Gastroesophageal sphincter (tissue), 4 donors: ENCODE measurements around the gene VPS26C. TPM values are rescaled to one million over a fixed set of nuclear protein-coding genes. Genes with fewer than 3 reads are reported as not detected.

Experiments used
- ATAC-seq: fragments of 150-250 bp; one replicate; pipeline ENCODE4 v1.9.1; 2016; ENCODE audit warnings: mild to moderate bottlenecking, moderate library complexity
- H3K27ac ChIP-seq, 4 donors: fragments of 200-600 bp; sonication (generic) in 3 of 4; 1 replicate in 3 of 4; 2 replicates in 1 of 4; pipeline ENCODE4 v1.5.1; 2016 to 2019
- H3K27me3 ChIP-seq: fragments of 200-600 bp; sonication (generic); one replicate; pipeline ENCODE4 v1.5.1; 2019
- H3K36me3 ChIP-seq, 2 donors: fragments of 200-600 bp; sonication (generic); one replicate each; pipeline ENCODE4 v1.5.1; 2019; ENCODE audit warnings: control low read depth in 1 of 2
- H3K4me1 ChIP-seq, 3 donors: fragments of 200-600 bp; sonication (generic); 1 replicate in 2 of 3; 2 replicates in 1 of 3; pipeline ENCODE4 v1.5.1; 2016 to 2019; ENCODE audit warnings: control low read depth in 2 of 3
- H3K4me3 ChIP-seq, 2 donors: fragments of 200-600 bp; sonication (generic); one replicate each; pipeline ENCODE4 v1.5.1; 2019; ENCODE audit warnings: mild to moderate bottlenecking in 1 of 2, moderate library complexity in 1 of 2
- H3K9me3 ChIP-seq, 3 donors: fragments of 200-600 bp; sonication (generic); one replicate each; pipeline ENCODE4 v1.5.1; 2017 to 2019; ENCODE audit warnings: control low read depth in 2 of 3
- CTCF ChIP-seq, 4 experiments: fragments of 200-600 bp in 2 of 4; fragments of 450-650 bp in 2 of 4; sonication (generic) in 1 of 4; IDR thresholded peaks; one replicate each; pipeline ENCODE4 v1.5.1; 2017 to 2019; ENCODE audit warnings: antibody characterized with exemption in 4 of 4, mild to moderate bottlenecking in 2 of 4, moderate library complexity in 2 of 4
- EP300 ChIP-seq: sonication (generic); formaldehyde crosslinking; IDR thresholded peaks from one replicate; pipeline ENCODE4 v1.6.1; 2017; ENCODE audit warnings: antibody characterized with exemption, mild to moderate bottlenecking
- POLR2A ChIP-seq, 2 donors: fragments of 450-650 bp; IDR thresholded peaks; one replicate each; pipeline ENCODE4 v1.6.1; 2017; ENCODE audit warnings: antibody characterized with exemption in 2 of 2, mild to moderate bottlenecking in 2 of 2, moderate library complexity in 1 of 2
- POLR2AphosphoS5 ChIP-seq: sonication (generic); formaldehyde crosslinking; IDR thresholded peaks from one replicate; pipeline ENCODE4 v1.6.1; 2017; ENCODE audit warnings: antibody characterized with exemption
- WGBS, 2 donors: methylation state at CpG; one replicate each; pipeline ENCODE4 v1.1.5; 2018; ENCODE audit warnings: low coverage in 1 of 2; 5-methylcytosine and 5-hydroxymethylcytosine counted together
- total RNA-seq, 4 donors: library from RNA; depleted of rRNA; stranded (reverse); fragments of >200 nt; gene quantifications; one replicate each; pipeline ENCODE4 v1.1.0, GENCODE V29; 2016

The VPS26C gene
- total RNA-seq, 4 donors from 2014 or later = 67.0 to 72.3 (median 68.4) TPM

GRCh38 chr21:37220981-37221664, 46.0 kb downstream of the VPS26C start:
- H3K4me3 ChIP-seq = peak overlapping the region; percentile 55 to 69
- H3K27ac ChIP-seq = peak overlapping the region; percentile 18 to 85 (median 77)
- TF ChIP-seq EP300 (no peak), POLR2A (IDR thresholded peaks at IDR 0.05) (peak; percentile 54 to 57), POLR2AphosphoS5 (peak; percentile 85), CTCF (IDR thresholded peaks at IDR 0.05) (peak in 2 of 4 experiments; percentile 20 to 69)
- no peaks in the 10 kb centered on the region for H3K27me3 ChIP-seq
- peaks cover 2 to 13% (median 6%) of the 10 kb centered on the region in 3 donors for H3K4me1 ChIP-seq
- 14 to 26% methylated on average over 8 to 19 of the region's 46 CpGs for WGBS, 2 donors
- ATAC-seq = peak; percentile 96
- no peaks in the 10 kb centered on the region for H3K9me3 ChIP-seq
- peaks cover 0 to 32% of the 10 kb centered on the region in 2 donors for H3K36me3 ChIP-seq

- Histone ChIP-seq H3K27ac (peak overlapping the region; percentile 18 to 85 (median 77)), H3K4me3 (peak overlapping the region; percentile 55 to 69), H3K36me3 (peaks cover 0 to 26% of the 10 kb centered on the region in 2 donors), H3K9me3 (no peaks in the 10 kb centered on the region), H3K27me3 (no peaks in the 10 kb centered on the region), H3K4me1 (peaks cover 2 to 13% (median 6%) of the 10 kb centered on the region in 3 donors)
- TF ChIP-seq CTCF (IDR thresholded peaks at IDR 0.05) (peak in 2 of 4 experiments; percentile 14 to 22), EP300 (no peak)
- ATAC-seq = peak; percentile 45
- 1% methylated on average over 13 to 21 of the region's 35 CpGs for WGBS, 2 donors
Measured at GRCh38 chr21:37220433-37220980, 46.6 kb downstream of the VPS26C start.

GRCh38 chr21:37219761-37220432, 47.2 kb downstream of the VPS26C start:
- Histone ChIP-seq H3K36me3 (peaks cover 0 to 20% of the 10 kb centered on the region in 2 donors), H3K4me3 (peak overlapping the region; percentile 55 to 69), H3K9me3 (no peaks in the 10 kb centered on the region), H3K27ac (peak overlapping the region in 3 of 4 donors; percentile 69 to 85 (median 85)), H3K4me1 (peaks cover 2 to 13% (median 6%) of the 10 kb centered on the region in 3 donors), H3K27me3 (no peaks in the 10 kb centered on the region)
- WGBS, 2 donors = 47 to 74% methylated on average over 3 to 13 of the region's 13 CpGs
- ATAC-seq = no peak
- TF ChIP-seq POLR2A (IDR thresholded peaks at IDR 0.05) (no peak), EP300 (no peak), POLR2AphosphoS5 (no peak), CTCF (IDR thresholded peaks at IDR 0.05) (no peak)

GRCh38 chr21:37214952-37215351, 52.2 kb downstream of the VPS26C start:
- Histone ChIP-seq H3K36me3 (no peaks in the 10 kb centered on the region), H3K9me3 (no peaks in the 10 kb centered on the region), H3K27me3 (no peaks in the 10 kb centered on the region), H3K27ac (no peak overlapping the region), H3K4me1 (peaks cover 1 to 4% (median 2%) of the 10 kb centered on the region in 3 donors), H3K4me3 (no peak overlapping the region)
- 85 to 92% methylated on average over 6 to 9 of the region's 9 CpGs for WGBS, 2 donors
- no peak for ATAC-seq
- no peak for TF ChIP-seq POLR2AphosphoS5
- no peak for TF ChIP-seq CTCF (IDR thresholded peaks at IDR 0.05)
- no peak for TF ChIP-seq EP300
- no peak for TF ChIP-seq POLR2A (IDR thresholded peaks at IDR 0.05)
